Lung microvascular endothelial cell (primary cell): ENCODE results near the gene RNF40. TPM values are rescaled to one million over a fixed set of nuclear protein-coding genes. Genes with fewer than 3 reads are reported as not detected.

Experiments used
- DNase-seq, 2 donors: peaks; one replicate each; pipeline versions ENCODE4 v3.0.0 to v3.0.0-alpha.2; 2010; ENCODE audit warnings: low read depth in 2 of 2
- total RNA-seq: library from RNA; depleted of rRNA; stranded (reverse); fragments of >200 nt; gene quantifications from 2 replicates; pipeline ENCODE4 v1.2.1, GENCODE V29; 2014

RNF40 gene
- total RNA-seq, 1 donor from 2014 or later = 42.5 TPM

DNA sequence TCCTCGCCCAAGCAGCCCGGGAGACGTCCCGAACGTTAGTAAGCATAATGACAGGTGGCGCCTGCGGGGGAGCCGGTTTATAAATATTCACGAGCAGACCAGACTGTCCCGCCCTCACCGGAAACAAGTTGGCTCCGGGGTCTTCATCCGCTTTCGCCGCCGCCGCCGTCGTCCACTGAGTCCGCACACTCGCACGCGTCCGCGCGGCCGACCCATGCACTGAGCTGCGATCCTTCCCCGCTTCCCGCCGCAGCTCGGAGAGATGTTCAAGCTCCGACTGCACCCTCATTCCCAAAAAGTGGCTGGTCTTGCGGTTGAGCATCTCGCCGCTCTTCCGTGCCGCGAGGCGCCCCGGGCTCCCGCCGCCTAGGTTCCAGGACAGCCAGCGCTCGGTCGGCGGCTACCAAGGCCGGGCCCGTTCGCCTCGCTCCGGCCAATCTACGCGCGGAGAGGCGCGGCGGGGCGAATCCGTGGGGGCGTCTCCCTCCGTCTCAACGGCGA, 645 bp upstream of the RNF40 start:
- peak; percentile 33 to 38 for DNase-seq

DNA sequence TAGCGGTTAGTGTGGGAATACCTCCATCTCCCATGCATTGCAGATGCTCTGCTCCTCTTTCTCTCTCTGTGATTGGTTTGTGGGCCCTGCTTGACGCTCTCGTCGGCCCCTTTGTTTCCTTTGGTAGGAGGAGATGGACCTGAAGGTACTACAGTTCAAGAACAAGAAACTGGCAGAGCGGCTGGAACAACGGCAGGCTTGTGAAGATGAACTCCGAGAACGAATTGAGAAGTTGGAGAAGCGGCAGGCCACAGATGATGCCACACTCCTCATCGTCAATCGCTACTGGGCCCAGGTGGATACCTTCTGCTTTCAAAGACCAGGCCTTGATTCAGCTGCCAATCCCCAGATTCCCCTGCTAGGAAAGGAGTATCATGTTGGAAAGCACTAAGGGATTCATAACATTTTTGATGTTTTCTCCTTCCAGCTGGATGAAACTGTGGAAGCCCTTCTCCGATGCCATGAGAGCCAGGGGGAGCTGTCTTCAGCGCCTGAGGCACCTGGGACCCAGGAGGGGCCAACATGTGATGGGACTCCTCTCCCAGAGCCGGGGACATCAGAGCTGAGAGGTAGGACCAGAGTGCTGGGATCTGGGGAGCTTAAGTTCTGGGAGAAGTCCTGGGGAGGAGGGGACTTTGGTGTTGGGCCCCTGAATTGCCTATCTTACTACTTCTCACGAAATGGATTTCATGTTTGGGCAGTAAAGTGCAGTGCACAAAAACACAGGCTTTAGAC, 1.0 kb downstream of the RNF40 start:
- no peak for DNase-seq

DNA sequence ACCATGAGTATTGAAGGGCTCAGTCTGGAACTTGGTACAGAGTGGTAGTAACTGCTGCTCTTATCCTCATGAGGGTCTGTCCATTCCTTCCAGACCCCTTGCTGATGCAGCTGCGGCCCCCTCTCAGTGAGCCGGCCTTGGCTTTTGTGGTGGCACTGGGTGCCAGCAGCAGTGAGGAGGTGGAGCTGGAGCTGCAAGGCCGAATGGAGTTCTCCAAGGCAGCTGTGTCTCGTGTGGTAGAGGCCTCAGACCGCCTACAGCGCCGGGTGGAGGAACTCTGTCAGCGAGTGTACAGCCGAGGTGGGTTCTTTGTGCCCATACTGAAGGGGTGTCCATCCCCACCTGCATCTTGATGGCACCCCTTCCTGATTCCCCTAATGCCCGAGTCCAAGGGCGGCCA, 2.0 kb downstream of the RNF40 start:
- no peak for DNase-seq

DNA sequence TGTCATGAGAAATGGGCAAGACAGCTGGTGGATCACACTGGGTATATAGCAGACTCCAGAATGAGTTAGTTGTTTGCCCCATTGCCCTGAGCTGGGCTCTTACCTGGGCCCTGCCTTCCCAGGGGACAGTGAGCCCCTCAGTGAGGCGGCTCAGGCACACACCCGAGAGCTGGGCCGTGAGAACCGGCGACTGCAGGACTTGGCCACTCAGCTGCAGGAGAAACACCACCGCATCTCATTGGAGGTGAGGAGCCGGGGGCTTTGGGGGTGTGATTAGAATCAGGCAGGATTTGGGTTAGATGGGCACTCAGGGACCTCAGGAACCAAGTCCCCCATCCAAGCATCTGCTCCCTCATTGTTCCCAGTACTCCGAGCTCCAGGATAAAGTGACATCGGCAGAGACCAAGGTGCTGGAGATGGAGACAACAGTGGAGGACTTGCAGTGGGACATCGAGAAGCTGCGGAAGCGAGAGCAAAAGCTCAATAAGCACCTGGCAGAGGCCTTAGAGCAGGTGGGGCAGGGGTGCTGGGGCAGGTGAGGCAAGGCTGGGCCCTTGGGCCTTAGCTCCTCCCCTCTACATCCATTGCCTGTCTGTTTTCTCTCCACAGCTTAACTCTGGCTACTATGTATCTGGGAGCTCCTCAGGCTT, 2.8 kb downstream of the RNF40 start:
- DNase-seq = no peak

DNA sequence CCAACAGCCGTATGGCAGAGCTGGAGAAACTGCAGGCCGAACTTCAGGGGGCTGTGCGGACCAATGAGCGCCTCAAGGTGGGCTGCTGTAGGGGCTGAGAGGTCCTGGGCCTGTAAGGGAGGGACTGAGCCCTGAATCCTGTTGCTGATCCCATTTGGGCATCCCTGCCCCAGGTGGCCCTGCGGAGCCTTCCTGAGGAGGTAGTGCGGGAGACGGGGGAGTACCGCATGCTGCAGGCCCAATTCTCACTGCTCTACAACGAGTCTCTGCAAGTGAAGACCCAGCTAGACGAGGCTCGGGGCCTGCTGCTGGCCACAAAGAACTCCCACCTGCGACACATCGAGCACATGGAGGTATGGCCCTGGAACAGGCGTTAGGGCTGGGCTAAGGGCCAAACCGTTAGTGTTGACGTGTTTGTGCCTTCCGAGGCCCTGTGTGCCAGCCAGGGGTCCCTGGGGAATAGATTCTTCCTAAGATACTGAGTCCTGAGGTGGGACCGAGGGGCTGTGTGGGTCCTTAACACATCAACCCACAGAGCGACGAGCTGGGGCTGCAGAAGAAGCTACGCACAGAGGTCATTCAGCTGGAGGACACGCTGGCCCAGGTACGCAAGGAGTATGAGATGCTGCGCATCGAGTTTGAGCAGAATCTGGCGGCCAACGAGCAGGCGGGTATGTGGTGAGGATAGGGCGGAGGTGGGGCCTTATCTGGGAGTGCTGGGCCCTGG, 4.2 kb downstream of the RNF40 start:
- no peak for DNase-seq

DNA sequence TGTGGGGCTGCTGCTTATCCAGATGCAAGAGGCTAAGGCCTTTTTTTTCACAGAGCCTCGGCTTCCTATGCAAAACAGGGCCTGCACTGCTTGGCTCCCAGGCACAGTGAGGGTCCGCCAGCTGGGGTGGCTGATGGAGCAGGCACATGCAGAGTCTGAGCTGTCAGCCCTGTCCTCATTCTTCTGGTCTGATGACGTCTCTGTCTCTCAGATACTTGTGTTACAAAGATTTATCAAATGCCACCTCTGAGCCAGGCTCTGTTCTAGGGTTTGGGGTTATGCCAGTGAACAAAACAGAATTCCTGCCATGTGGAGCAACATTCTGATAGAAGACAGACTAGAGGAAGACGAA, 4.8 kb downstream of the RNF40 start:
- no peak for DNase-seq

DNA sequence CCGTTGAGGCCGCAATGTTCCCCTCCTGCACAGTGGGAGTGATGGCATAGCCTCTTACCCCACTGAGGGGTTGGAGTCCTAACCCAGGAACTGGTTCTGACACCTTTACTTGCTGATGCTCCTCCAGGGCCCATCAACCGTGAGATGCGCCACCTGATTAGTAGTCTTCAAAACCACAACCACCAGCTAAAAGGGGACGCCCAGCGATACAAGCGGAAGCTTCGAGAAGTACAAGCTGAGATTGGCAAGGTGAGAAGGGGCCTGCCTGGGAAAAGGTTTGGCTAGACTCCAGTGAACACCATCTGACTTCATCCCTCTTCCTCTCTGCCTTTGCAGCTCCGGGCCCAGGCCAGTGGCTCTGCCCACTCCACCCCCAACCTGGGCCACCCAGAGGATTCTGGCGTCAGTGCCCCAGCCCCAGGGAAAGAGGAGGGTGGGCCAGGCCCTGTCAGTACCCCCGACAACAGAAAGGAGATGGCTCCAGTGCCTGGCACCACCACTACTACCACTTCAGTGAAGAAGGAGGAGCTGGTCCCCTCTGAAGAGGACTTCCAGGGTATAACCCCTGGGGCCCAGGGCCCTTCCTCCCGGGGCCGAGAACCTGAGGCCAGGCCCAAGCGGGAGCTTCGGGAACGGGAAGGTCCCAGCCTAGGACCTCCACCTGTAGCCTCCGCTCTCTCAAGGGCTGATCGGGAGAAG, 5.8 kb downstream of the RNF40 start:
- DNase-seq = no peak

DNA sequence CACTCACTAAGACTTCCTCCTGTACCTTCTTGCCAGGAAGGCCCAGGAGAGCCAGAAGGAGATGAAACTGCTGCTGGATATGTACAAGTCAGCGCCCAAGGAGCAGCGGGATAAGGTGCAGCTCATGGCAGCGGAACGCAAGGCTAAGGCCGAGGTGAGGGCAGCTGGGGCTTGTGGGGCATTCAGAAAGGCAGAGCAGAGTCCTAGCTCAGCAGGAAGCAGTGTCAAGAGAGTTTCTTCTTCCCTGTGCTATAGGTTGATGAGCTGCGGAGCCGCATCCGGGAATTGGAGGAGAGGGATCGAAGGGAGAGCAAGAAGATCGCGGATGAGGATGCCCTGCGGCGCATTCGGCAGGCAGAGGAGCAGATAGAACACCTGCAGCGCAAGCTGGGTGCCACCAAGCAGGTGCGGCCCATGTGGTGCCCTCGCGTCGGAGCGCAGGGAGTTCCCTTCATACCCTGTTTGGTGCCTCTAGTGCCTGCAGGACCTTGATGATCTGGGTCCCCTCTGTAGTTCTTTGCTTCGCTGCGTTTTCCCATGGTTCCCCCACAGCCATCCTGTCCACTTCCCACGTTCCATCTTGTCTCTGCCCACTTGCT, 6.6 kb downstream of the RNF40 start:
- no peak for DNase-seq

DNA sequence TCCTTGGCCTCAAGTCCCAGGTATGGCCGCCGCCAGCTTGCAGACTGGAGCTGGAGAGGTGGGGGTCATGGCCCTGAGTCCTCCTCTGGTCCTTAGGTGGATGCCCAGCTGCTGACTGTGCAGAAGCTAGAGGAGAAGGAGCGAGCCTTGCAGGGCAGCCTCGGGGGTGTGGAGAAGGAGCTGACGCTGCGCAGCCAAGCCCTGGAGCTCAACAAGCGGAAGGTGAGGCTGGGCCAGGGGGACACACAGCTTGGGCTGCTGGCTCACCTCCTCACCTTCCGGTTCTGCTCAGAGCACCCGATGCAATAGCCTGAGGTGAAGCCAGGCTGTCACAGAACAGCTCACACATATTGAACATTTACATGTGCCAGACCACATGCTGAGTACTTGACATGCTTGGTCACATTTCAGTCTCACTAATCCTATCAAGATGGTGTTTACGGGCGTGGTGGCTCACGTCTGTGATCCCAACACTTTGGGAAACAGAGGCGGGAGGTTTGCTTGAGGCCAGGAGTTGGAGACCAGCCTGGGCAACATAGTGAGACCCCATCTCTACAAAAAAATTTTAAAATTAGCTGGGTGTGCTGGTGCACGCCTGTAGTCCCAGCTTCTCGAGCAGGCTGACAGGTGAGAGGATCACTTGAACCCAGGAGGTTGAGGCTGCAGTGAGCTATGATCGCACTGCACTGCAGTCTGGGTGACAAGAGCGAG, 7.4 kb downstream of the RNF40 start:
- no peak for DNase-seq

DNA sequence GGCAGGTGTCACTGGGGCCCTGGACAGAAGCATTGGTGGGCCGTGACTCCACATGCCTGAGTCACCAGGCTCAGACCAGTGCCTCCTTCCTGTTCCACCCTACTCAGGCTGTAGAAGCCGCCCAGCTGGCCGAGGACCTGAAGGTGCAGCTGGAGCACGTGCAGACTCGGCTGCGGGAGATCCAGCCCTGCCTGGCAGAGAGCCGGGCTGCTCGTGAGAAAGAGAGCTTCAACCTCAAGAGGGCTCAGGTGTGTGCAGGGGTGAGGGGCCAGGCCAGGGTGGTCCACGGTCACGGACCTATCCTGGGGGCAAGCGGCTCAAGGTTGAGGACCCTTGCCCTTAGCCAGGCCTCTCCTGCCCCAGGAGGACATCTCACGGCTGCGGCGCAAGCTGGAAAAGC, 9.6 kb downstream of the RNF40 start:
- DNase-seq = peak in 1 of 2 donors; percentile 82

DNA sequence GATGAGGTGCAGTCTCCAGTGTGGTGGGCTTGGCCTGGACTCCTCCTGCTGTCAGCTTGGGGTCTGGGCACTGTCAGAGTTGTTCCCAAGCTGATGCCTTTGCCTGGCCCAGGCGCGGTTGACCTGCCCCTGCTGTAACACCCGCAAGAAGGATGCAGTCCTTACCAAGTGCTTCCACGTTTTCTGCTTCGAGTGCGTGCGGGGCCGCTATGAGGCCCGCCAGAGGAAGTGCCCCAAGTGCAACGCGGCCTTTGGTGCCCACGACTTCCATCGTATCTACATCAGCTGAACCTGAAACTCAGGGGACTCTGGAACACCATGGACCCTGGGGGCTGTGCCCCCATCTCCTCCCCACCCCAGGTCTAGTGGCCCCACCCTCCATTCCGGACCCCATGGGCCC, 11.7 kb downstream of the RNF40 start:
- DNase-seq = no peak

DNA sequence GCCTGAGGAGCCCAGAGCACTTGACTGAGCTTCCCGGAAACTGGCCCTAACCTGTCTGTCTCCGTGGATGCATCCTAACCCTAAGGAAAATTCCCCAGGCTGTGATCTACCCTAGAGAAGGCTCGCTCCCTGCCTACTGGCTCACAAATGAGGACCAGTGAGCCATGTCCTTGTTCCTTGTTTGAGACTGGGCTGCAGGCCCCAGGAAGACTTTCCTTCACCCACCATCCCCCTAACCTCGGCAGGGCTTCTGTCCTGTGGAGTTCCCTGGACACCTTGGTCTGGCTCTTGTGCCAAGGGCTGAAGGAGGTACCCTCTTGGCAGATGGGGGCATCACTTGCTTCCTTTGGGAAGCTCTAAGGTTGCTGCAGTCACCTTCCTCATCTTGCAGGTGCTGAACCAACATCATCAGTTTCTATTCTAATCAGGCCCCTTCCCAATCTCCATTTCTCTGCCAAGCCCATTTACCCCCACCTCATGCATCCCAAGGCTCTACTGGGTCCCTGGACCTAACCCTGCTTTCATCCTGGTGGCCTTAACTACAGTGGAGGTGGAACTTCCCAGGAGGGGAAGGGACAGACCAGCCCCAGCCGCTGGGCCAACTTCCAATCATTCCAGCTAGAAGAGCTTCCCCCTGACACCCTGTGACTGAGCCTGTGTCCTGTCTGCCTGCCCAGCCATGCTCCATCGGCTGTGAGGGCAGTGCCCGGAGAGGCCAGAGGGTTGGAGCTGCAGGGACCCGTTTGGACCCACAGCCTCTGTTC, 12.4 kb downstream of the RNF40 start:
- DNase-seq = peak in 1 of 2 donors; percentile 63

DNA sequence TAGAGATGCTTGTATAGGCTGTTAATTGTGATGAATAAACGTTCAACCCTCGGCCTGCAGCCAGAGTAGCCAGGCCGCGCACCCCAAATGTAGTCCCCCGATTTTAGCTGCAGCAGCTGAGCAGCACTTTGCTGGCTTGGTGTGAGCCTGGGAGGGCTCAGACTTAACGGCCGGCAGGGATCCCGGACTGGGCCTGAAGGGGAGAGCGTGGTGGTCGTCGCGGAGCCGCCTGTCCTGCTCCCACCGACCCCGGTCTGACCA, 12.9 kb downstream of the RNF40 start:
- no peak for DNase-seq

DNA sequence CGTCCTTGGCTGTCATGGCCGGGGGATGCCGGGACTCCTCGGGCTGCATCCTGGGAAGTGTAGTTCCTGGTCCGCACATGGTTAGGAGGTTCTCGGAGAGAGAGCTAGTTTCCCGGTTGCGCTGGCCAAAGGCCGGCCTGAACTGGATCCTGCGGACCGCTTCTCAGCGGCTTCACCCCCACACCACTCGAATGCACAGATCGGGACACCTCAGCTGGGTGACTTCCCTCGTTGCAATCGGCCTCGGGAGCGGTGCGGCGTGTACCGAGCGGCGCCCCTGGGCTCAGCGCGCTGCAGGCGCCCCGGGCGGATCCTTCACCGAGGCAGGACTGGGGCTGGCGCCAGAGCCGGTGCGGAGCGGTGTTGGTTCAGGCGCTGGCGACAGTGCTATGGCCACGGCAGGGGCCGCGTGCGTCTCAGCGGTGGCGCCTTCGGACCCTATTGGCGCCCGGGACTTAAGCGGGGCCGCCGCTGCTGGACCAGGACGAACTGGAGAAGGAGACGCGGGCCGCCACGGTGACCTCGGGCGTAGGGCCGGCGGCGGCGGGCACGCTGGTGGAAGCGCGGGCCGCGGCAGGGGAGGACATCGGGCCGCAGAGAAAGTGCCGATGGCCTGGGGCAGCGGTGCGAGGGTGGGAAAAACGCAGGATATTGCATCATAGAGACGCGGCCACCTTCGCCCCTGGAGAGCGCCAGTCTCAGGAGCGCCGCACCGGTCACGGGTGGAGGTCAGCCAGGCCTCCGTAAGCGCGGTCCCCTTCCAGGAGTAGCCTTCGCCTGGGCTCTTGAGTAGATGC, 13.5 kb downstream of the RNF40 start:
- peak; percentile 78 to 85 for DNase-seq

DNA sequence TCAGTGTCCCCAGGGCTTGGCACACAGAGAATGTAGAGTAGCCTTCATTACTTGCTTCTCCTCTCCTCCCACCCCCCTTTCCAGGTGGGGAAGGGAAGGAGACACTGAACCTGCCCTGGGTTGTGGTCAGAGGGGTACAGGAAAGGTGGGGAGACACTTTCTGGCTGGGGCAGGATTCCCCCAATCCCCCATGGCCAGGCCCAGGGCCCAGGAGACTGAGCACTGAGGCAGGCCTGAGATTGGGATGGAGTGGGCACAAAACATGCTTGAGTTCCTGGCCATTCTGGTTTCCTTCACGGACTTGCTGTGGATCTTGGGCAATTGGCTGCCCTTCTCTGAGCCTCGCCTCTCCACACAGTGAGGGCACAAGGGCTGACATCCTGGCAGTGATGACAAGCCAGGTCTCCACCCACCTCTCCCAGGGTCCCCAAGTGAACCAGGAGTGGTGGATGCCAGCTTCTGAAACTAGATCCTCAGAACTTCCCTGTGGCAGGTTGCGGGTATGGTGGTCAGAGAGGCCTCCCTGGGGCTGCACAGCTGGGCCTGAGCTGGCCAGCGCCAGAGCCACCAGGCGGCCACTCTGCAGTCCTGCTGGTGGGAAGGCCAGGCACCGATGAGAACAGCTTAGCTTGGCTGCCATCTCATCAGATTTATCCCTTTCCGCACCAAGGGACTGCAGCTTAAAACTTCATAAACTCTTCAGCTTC, 15.6 kb downstream of the RNF40 start:
- DNase-seq = no peak

DNA sequence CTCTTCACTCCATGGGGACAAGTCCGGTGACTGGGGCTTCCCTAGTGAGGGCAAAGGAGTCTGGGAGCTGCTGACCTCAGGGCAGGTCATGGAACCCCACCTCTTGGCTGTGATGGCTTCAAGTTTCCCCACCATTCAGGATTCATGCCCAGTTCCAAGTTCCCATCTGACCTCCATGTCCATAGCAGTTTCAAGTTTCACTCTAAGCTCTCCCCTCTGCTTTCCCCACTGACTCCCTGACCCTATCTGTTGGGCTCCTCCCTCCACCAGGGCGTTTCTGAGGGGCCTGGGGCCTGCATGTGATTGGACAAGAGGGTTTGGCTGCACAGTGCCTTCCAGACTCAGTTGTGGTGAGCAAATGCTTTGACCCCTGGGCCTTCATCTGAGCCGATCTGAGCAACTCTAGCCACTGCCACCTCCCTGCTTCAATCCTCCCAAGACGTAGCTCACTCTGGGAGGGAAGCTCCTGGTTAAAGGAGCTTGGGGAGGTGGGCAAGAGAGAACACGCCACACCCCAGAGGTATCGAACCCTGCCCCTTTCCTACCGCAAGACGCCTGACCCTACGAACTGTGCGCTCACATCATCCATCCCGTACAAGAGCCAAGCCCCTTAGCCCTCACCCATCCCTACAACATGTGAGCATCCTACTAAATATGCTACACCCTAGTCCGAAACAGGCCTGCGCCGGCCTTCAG, 16.6 kb downstream of the RNF40 start:
- DNase-seq = no peak

DNA sequence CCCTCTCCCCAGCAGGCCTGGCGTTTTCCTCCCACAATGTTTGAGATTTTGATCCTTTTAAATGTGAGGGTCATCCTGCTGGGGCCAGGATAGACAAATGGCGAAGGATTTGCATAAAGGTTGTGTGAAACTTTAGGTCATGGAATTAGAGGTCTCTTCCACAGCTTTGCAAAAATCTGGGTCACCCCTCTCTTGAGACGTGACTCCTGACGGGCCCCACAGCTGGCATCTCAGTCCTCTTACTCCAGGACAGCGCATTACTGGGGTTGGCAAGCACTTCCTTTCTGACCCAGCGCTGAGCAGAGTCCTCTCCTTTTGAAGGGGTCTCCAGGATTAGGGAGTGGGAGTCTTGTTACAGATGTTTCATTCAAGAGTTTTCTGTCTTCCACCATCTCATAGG, 17.5 kb downstream of the RNF40 start:
- DNase-seq = no peak

DNA sequence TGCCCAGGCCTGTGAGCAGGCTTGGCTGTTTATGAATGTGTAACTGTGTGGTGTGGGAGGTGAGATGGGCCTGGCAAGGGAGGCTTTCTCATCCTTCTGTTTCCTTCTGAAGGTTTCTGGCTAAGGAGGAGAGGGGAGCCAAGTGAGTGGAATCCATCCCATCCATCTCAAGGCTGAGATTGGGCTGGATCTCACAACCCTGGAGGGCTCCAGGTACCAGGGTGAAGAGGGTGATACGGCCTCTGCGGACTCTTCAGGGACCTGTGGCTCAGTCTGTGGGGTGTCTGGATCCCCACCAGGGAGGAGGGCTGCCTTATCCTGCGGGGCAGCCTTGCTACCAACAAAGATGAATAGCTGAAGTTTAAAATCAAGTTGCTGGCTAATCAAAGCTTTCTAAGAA, 17.9 kb downstream of the RNF40 start:
- no peak for DNase-seq
